Measurements from ENCODE around the gene NTSR1. TPM values are rescaled to one million over a fixed set of nuclear protein-coding genes. Genes with fewer than 3 reads are reported as not detected.

Gene NTSR1
- total RNA-seq, 1 donor from 2014 or later = 0.08 TPM

DNA sequence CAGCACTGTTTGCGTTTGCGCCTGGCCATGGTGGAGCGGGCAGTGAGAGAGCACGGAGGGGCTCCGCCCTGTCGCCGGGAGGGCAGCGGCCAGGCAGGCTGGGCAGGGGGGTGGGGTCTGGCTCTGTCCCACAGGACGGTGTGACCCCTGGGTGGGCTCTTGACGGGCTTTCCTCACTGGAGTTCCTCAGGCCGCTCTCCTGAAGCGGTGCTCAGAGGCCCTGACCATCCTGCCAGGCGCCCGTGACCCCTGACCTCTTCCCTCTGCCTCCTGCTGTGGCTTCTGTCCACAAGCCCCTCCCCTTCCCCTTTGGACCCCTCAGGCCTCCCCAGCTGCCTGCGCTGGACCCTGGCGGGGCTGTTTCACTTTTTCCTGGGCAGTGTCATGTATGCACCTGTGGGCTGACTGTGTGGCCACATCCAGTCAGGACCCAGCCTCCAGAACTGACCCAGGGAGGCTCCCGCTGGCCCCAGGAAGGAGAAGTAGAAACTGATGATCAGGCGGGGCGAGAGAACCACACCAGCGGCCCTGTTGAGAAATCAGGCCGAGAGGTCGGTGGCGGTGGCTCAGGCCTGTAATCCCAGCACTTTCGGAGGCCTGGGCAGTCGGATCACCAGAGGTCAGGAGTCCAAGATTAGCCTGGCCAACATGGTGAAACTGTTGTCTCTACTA is 97.2 kb downstream of the NTSR1 start:
- H3K4me3 ChIP-seq (ENCODE audit: low read depth, low read length) = peak overlapping the region; percentile 64
- no peaks in the 10 kb centered on the region for H3K27me3 ChIP-seq (ENCODE audit: control insufficient read depth, insufficient read depth, low read length)
- TF ChIP-seq, protein P1, sequence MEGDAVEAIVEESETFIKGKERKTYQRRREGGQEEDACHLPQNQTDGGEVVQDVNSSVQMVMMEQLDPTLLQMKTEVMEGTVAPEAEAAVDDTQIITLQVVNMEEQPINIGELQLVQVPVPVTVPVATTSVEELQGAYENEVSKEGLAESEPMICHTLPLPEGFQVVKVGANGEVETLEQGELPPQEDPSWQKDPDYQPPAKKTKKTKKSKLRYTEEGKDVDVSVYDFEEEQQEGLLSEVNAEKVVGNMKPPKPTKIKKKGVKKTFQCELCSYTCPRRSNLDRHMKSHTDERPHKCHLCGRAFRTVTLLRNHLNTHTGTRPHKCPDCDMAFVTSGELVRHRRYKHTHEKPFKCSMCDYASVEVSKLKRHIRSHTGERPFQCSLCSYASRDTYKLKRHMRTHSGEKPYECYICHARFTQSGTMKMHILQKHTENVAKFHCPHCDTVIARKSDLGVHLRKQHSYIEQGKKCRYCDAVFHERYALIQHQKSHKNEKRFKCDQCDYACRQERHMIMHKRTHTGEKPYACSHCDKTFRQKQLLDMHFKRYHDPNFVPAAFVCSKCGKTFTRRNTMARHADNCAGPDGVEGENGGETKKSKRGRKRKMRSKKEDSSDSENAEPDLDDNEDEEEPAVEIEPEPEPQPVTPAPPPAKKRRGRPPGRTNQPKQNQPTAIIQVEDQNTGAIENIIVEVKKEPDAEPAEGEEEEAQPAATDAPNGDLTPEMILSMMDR (IDR thresholded peaks at IDR 0.05; ENCODE audit: insufficient read depth, low read length, poor library complexity, severe bottlenecking) = no peak
- no peak for DNase-seq (ENCODE audit: low read depth)
- peaks cover 4% of the 10 kb centered on the region for H3K36me3 ChIP-seq (ENCODE audit: control insufficient read depth, insufficient read depth, low read length)

DNA sequence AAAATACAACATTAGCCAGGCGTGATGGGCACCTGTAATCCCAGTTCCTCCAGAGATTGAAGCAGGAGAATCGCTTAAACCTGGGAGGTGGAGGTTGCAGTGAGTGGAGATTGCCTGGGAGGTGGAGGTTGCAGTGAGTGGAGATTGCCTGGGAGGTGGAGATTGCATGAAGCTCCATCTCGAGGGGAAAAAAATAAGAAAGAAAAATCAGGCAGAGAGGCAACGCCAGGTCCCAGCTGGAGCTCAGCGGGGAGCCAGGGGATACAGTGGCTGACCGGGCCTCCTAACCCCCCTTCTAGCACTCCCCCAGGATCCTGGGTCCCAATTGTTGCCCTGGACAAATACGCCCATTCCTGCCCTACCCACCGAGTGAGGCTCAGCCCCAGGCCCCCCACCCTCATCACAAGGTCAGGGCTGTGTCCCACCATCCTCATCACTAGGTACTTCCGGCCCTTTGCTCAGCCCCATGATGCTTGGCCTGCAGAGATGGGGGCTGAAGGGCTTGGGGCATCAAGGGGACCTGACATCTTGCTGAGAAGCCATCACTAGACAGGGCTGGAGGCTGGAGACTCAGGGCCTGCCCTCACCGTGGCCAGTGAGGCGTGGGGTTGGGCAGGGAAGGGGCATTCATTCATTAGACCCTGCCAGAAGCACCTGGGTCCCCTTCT is 97.9 kb downstream of the NTSR1 start:
- Histone ChIP-seq H3K36me3 (ENCODE audit: control insufficient read depth, insufficient read depth, low read length) (peaks cover 4% of the 10 kb centered on the region), H3K4me3 (ENCODE audit: low read depth, low read length) (no peak overlapping the region), H3K27me3 (ENCODE audit: control insufficient read depth, insufficient read depth, low read length) (no peaks in the 10 kb centered on the region)
- DNase-seq (ENCODE audit: low read depth) = no peak
- TF ChIP-seq, protein P1 (IDR thresholded peaks at IDR 0.05; ENCODE audit: insufficient read depth, low read length, poor library complexity, severe bottlenecking) = no peak

DNA sequence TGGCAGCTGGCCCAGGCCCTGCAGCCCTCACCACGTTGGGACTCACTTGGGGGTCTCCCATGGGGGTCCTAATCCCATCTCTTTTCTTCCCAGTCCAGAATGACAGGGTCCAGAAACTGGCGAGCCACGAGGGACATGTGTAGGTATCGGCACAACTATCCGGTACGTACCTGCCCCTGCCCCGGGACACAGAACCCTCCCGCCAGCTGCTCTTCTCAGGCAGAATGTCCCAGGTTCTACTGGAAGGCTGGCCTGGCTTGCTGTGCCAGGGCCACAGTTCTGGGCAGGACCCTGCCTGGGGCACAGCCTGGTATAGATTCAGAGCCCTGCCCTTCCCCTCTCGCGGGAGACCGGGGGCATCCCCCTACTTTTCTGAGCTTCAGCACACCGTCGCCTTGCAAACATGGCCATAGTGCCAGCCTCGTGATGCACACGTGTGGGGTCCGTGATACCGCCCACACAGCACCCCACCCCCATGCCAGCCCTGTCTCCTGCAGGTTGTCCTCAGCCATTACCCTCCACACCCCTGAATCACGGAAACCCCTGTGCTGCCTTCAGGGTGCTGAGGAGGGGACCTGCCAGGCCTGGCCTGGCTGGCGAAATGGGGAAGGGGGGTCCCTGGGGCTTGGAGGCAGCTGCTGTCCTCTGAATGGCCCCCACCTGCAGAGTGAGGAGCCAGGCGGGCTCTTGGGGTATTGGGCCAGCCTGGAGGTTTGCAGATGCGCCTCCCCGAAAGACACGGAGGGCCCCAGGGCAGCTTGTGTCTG is 99.0 kb downstream of the NTSR1 start:
- no peak for DNase-seq (ENCODE audit: low read depth)
- Histone ChIP-seq H3K27me3 (ENCODE audit: control insufficient read depth, insufficient read depth, low read length) (no peaks in the 10 kb centered on the region), H3K4me3 (ENCODE audit: low read depth, low read length) (no peak overlapping the region), H3K36me3 (ENCODE audit: control insufficient read depth, insufficient read depth, low read length) (peaks cover 4% of the 10 kb centered on the region)
- TF ChIP-seq, protein P1 (IDR thresholded peaks at IDR 0.05; ENCODE audit: insufficient read depth, low read length, poor library complexity, severe bottlenecking) = no peak

DNA sequence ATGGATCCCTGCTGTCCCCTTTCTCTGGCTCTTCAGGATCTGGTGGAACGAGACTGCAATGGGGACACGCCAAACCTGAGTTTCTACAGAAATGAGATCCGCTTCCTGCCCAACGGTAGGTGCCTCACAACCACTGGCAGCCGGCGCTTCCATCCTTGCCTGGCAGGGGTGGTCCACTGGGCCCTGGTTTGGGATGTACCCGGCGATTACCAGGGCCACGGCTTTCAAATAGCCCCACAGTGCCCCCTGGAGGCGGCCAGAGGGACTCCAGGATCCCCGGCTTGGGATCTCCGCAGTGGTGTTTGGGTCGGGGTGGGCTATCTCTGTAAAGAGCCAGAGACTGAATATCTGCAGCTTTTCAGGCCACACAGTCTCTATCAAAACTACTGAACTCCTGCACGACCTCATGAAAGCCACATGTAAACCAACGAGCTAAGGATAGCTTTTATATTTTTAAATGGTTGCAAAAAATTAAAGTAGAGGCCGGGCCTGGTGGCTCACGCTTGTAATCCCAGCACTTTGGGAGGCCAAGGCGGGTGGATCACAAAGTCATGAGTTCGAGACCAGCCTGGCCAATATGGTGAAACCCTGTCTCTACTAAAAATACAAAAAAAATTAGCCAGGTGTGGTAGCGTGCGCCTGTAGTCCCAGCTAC is 99.7 kb downstream of the NTSR1 start:
- H3K4me3 ChIP-seq (ENCODE audit: low read depth, low read length) = no peak overlapping the region
- TF ChIP-seq, protein P1 (IDR thresholded peaks at IDR 0.05; ENCODE audit: insufficient read depth, low read length, poor library complexity, severe bottlenecking) = peak; percentile 94
- no peaks in the 10 kb centered on the region for H3K27me3 ChIP-seq (ENCODE audit: control insufficient read depth, insufficient read depth, low read length)
- H3K36me3 ChIP-seq (ENCODE audit: control insufficient read depth, insufficient read depth, low read length) = peaks cover 4% of the 10 kb centered on the region
- DNase-seq (ENCODE audit: low read depth) = no peak

DNA sequence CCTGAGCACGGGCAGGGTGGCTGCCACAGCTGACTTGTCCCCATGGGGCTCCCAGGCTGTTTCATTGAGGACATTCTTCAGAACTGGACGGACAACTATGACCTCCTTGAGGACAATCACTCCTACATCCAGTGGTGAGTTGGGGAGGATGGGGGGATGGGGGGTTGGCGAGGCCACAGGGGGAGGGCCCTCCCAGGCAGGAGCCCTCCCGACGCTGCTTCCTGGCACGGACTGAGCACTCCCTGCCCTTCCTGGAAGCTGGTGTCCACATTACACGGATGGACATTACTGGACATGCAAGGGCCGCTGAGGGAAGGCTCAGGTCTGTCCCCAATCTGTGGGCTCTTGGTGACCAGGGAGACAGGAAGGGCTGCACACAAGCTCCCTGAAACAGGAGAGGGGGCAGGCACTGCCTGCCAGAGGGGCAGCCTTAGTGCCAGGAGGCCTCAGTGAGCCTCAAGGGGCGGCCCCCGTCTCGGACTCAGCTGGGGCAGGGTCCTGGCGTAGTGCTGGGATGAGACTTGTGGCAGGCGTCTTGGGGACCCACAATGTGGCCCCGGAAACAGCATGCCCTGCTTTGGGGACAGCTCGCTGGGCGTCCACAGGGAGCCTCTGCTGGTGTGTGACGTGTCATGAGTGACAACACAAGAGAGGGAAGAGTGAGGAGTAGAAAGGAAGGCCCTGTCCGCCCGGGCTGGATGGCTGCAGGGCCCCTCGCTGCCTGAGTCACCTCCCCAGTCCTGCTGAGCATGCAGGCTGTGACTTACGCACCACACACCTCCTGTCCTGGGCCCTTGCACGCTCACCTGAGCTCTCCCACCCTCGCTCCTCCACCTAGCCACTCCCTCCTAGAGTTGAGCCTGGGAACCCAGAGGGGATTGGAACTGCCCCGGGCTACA is 101.1 kb downstream of the NTSR1 start:
- TF ChIP-seq, protein P1 (IDR thresholded peaks at IDR 0.05; ENCODE audit: insufficient read depth, low read length, poor library complexity, severe bottlenecking) = no peak
- Histone ChIP-seq H3K27me3 (ENCODE audit: control insufficient read depth, insufficient read depth, low read length) (peaks cover 2% of the 10 kb centered on the region), H3K4me3 (ENCODE audit: low read depth, low read length) (no peak overlapping the region), H3K36me3 (ENCODE audit: control insufficient read depth, insufficient read depth, low read length) (peaks cover 4% of the 10 kb centered on the region)
- no peak for DNase-seq (ENCODE audit: low read depth)

Measured in kidney epithelial cell (primary cell).